ENCODE results near the gene TCIRG1.

TCIRG1 gene

DNA sequence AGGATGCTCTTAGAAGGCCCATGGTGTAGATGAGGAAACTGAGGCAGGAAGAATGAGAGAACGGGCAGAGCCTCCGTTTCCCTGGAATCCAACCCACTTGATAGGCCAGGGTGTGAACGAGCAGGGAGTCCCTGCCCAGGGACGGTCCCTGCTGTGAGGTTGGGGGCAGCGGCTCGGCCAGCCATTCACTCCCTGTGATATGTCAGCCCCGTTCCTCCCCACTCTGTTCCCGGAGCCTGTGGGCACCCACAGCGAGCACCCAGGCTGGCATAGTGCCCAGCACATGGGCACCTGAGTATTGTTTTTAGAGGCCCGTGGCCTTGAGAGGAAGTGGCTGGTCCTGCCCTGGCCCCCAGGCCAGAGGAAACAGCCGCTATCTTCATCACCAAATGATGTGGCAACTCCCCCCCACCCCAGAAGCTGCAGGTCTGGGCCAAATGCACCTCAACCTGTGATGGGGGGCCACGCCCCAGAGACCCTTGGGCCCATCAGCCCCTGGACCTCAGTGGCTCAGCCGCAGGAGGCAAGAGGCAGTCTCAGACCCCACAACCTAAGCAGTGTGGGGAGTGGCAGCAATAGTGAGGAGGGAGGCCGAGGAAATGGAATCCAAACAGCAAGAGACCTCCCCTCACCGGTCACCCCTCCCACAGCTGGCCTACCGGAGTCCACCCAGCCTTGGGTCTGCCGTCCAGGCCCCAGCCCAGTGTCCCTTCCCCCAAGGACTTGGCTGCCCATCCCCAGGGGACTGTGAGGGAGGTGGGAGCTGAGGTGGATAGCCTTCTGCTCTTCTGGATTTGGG is 26.6 kb upstream of the TCIRG1 start:
- Mint-ChIP-seq H3K4me3 (no peak overlapping the region), H3K9me3 (no peaks in the 10 kb centered on the region), H3K27ac (no peak overlapping the region), H3K36me3 (ENCODE audit: low read depth) (no peaks in the 10 kb centered on the region), H3K4me1 (ENCODE audit: low read depth) (peaks cover 16% of the 10 kb centered on the region), H3K27me3 (no peaks in the 10 kb centered on the region)

DNA sequence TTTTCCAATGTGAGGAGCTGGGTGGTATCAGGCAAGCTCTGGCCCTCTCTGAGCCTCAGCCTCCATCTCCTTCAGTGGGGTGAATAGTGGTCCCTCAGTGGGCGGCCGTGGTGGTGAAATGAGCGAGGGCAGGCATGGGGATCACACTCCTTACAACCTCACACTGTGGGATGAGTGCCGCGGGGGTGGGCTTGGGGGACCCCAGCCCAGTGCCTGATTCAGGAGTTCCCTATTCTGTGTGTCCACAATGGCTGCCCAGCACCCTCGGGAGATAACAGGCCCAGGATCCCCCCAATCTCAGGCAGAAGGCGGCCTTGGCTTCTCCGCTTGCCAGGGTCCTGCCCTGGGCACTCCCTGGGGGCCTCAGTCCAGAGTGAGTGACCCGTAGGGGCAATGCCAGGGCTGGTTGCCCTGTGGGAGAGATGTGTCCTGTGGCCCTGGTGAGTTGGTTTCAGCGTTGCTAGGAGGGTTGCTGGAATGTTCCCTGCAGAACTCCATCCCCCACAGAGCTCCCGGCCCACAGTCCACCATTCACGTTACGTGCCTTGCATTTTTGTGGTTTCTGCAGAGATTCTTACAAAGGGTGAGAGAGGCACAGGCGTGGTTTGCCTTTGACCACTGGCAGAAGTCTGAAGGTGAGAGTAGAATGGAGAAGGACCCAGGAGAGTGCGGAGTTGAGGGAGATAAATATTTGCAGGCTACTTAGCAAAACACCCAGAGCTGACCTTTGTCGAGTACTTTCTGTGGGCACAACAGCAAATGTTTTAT is 25.8 kb upstream of the TCIRG1 start:
- H3K27me3 Mint-ChIP-seq, result no peaks in the 10 kb centered on the region
- H3K4me1 Mint-ChIP-seq (ENCODE audit: low read depth), result peaks cover 16% of the 10 kb centered on the region
- no peak overlapping the region for H3K27ac Mint-ChIP-seq
- H3K4me3 Mint-ChIP-seq, result no peak overlapping the region
- H3K9me3 Mint-ChIP-seq, result no peaks in the 10 kb centered on the region
- no peaks in the 10 kb centered on the region for H3K36me3 Mint-ChIP-seq (ENCODE audit: low read depth)

DNA sequence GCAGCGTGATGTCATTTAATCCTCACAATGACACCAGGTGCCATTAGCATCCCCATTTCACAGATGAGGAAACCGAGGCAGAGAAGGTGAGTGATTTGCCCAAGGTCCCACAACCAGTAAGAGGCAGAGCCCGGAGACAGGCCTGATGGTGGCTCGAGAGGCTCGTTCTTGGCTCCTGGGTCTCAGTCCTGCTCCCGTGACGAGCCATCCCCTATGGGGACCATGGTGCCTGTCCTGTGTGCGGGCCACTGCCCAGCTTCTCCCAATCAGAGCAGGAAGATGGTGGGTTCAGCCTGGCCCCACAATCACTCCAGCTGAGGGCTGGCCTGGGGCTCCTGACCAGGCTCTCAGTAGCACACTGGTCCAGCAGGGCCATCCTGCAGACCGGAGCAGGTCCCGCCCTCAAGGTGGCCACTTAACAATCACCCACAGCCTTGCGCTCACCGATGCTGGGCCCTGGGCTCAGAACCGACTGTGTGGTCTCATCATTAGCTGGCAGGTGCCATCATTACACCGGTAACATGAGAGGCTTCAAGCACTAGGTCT is 25.1 kb upstream of the TCIRG1 start:
- Mint-ChIP-seq H3K36me3 (ENCODE audit: low read depth) (no peaks in the 10 kb centered on the region), H3K4me1 (ENCODE audit: low read depth) (peaks cover 15% of the 10 kb centered on the region), H3K27ac (no peak overlapping the region), H3K9me3 (no peaks in the 10 kb centered on the region), H3K27me3 (no peaks in the 10 kb centered on the region), H3K4me3 (no peak overlapping the region)

DNA sequence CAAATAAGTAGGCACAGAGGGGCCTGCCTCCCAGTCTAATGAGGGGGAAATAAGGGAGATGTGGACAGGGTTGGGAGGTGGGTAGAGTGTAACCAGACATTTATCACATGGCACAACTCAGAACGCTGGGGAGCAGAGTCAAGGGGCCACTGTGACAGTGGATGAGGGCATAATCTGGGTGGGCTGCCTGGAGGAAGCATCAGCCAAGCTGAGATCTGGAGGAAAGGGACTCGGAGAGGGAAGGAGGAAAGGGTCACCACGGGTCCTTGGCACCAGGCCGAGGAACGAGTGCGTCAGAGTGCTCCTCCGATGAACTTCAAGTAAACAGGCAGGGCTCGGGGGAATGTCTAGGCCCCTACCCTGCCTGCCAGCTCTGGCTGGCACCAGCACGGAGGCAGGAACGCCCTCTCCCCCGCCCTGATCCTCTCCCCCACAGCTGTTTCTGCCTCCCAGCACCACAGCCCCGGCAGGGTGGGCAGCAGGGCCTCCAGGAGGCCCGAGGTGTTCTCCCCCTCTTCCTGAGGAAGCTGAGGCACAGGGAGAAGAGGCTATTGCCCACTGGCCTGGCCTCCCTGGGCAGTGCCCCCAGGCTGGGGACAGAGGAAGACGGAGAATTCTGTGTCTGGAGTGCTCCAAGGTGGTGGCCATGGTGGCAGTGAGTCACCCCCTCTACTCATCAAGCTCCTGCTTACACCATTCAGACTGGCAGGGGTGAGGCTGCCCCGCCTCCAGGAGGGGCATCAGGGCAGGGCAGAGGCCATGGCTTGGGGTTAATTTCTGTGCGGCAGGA is 24.5 kb upstream of the TCIRG1 start:
- no peaks in the 10 kb centered on the region for H3K27me3 Mint-ChIP-seq
- no peak overlapping the region for H3K27ac Mint-ChIP-seq
- H3K4me1 Mint-ChIP-seq (ENCODE audit: low read depth), result peaks cover 8% of the 10 kb centered on the region
- no peak overlapping the region for H3K4me3 Mint-ChIP-seq
- H3K9me3 Mint-ChIP-seq, result no peaks in the 10 kb centered on the region
- H3K36me3 Mint-ChIP-seq (ENCODE audit: low read depth), result no peaks in the 10 kb centered on the region

DNA sequence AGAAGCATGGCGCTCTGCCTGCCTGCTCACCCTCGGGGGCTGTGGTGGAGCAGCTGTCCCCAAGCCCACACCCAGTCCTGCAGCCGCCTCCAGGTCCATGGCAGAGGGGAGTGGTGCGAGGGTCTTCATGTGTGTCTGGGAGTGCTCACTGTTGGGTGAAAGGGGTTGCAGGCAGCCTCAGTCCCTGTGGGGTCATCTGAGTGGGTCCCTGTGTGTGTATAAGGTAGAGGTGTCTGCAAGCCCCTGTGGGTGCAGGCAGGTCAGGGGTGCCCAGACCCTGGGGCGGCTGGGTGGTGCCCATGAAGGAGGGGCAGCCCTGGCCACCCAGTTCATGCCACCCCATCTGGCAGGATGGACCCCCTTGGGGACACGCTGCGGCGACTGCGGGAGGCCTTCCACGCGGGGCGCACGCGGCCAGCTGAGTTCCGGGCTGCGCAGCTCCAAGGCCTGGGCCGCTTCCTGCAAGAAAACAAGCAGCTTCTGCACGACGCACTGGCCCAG is 23.8 kb upstream of the TCIRG1 start:
- no peak overlapping the region for H3K4me3 Mint-ChIP-seq
- H3K4me1 Mint-ChIP-seq (ENCODE audit: low read depth), result peaks cover 2% of the 10 kb centered on the region
- H3K27me3 Mint-ChIP-seq, result no peaks in the 10 kb centered on the region
- no peaks in the 10 kb centered on the region for H3K9me3 Mint-ChIP-seq
- H3K36me3 Mint-ChIP-seq (ENCODE audit: low read depth), result no peaks in the 10 kb centered on the region
- H3K27ac Mint-ChIP-seq, result no peak overlapping the region

DNA sequence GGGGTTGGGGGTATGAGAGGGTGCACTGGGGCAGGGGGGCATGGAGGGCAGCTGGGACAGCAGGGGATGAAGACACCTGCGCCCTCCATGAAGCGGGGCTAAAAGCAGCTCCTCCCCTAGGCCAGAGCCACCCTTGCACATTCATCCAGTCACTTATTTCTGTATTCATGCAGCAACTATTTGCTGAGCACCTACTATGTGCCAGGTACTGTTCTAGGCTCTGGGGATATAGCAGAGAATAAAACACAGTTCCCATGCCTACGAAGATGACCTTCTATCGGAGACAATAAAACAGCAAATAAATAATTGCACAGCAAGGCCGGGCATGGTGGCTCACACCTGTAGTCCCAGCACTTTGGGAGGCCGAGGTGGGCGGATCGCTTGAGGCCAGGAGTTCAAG is 23.4 kb upstream of the TCIRG1 start:
- H3K27me3 Mint-ChIP-seq, result no peaks in the 10 kb centered on the region

DNA sequence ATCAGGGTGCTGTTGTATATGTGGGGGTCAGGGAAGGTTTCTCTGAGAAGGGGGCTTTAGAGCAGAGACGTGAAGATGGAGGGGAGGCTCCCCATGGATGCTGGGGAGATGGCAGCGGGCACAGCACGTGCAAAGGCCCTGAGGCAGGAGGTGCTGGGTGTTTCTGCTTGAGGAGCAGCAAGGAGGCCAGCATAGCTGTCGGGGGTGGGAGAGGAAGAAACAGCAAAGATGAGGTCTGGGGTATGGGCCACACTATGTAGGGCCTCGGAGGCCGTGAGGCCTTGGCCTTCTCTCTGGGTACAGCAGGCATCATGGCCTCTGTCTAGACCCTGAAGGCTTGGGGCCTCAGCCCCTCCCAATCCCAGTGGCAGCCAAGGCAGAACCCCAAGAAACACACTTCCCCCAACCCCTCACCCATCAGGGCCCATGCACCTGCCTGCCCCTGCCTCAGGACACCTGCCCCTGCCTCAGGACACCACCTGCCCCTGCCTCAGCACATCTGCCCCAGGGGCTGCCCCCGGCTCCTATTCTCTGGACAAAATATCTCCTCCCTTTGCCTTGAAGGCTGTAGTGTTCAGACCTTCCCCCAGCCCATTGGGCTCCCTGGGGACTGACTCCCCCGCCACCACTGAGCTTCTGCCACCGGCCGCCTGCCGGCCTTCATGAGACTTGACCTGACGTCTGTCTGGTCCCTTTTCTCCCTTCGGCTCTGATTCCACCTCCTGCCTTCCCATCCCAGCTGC is 22.5 kb upstream of the TCIRG1 start:
- Mint-ChIP-seq H3K9me3 (no peaks in the 10 kb centered on the region), H3K4me1 (ENCODE audit: low read depth) (no peaks in the 10 kb centered on the region), H3K27me3 (no peaks in the 10 kb centered on the region), H3K4me3 (no peak overlapping the region), H3K36me3 (ENCODE audit: low read depth) (no peaks in the 10 kb centered on the region), H3K27ac (no peak overlapping the region)

More for the DNA sequence above, 23.4 kb upstream of the TCIRG1 start:
- no peaks in the 10 kb centered on the region for H3K4me1 Mint-ChIP-seq (ENCODE audit: low read depth)
- H3K27ac Mint-ChIP-seq, result no peak overlapping the region
- no peaks in the 10 kb centered on the region for H3K36me3 Mint-ChIP-seq (ENCODE audit: low read depth)
- H3K9me3 Mint-ChIP-seq, result no peaks in the 10 kb centered on the region
- no peak overlapping the region for H3K4me3 Mint-ChIP-seq

DNA sequence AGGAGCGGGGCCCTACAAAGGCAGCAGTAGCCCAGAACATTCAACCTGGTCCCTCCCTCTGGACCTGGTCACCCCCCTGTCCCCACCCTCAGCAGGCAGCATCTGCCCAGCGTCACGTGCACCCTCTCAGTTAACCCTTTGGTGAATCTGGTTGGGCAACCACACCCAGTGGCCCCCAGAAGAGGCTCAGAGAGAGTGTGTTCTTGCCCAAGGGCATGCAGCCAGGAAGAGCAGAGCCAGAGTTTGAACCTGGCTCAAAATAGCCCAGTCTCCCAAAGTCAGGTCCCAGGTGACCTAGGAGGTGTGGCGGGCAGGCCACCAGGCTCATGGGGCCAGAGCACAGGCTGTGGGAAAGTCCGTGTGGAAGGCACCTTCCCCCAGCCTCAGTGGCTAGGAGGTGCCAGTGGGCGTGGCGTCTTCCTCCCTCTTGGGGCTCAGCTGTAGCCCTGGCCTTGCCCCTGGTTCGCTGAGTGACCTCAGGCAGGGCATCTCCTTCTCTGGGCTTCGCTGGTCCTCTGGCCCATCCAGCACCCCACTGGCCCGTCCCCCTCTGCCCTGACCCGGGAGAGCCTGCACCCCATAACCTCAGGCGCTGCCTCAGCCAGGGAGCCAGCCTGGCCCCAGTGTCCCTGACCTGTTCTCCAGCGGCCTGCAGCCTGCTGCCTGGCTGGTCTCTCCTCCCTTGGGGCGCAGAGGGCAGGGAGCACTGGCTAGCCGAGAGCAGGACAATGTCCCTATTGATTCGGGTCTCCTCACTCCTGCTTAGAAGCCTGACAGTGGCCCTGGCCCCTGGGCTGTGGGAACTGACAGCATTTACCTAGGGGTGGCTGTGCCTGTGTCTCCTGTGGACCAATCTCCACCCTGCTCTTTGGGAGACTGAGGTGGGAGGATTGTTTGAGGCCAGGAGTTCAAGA is 21.7 kb upstream of the TCIRG1 start:
- Mint-ChIP-seq H3K27me3 (no peaks in the 10 kb centered on the region), H3K9me3 (no peaks in the 10 kb centered on the region), H3K27ac (no peak overlapping the region), H3K4me1 (ENCODE audit: low read depth) (no peaks in the 10 kb centered on the region), H3K36me3 (ENCODE audit: low read depth) (no peaks in the 10 kb centered on the region), H3K4me3 (no peak overlapping the region)

DNA sequence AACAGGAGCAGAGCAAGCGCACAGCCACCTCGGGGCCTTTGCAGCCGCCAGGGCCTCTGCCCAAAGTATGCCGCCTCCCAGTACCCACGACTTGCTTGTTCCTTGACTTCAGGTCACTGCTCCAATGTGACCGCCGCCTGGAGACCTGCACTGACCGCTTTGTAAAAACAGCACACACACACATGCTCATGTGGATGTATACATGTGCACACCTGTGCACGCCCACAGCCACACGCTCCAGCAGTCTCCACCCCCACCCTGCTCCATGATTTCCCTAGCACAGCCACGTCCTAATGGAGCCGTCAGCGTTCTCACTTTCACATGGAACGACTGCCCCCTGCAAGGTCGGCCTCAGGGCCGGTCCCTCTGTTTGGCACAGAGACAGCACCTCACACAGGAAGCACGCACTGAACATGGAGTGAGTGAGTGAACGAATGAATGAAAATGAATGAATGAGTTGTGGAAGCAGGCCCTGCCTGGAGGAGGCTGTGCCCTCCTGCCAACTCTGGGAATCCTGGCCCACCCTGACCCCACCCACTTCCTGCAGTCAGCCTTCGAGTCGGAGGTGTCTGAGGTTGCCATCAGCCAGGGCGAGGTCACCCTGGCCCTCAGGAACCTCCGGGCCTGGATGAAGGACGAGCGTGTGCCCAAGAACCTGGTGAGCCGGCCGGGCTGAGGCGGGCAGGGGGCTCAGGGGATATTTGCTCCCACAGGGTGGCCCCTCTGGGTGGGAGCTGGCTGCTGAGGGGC is 20.7 kb upstream of the TCIRG1 start:
- H3K9me3 Mint-ChIP-seq, result no peaks in the 10 kb centered on the region
- no peaks in the 10 kb centered on the region for H3K27me3 Mint-ChIP-seq
- no peak overlapping the region for H3K27ac Mint-ChIP-seq
- no peak overlapping the region for H3K4me3 Mint-ChIP-seq
- no peaks in the 10 kb centered on the region for H3K36me3 Mint-ChIP-seq (ENCODE audit: low read depth)
- no peaks in the 10 kb centered on the region for H3K4me1 Mint-ChIP-seq (ENCODE audit: low read depth)

DNA sequence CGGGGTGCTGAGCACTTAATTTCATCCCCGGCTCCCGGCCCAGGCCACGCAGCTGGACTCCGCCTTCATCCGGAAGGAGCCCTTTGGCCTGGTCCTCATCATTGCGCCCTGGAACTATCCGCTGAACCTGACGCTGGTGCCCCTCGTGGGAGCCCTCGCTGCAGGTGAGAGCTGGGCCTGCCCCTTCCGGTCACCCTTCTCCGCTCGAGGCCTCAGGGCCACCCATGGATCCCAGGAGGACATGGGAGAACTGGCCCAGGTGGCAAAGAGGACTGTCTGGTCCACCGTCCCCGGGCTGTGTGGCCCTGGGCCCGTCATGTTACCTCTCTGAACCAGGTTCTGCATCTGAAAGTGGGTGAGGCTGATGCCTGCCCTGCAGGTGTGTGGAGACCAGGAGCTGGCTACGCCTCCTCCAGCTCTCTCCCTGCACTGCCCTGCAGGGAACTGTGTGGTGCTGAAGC is 20.1 kb upstream of the TCIRG1 start:
- Mint-ChIP-seq H3K27ac (no peak overlapping the region), H3K36me3 (ENCODE audit: low read depth) (no peaks in the 10 kb centered on the region), H3K4me3 (no peak overlapping the region), H3K27me3 (no peaks in the 10 kb centered on the region), H3K4me1 (ENCODE audit: low read depth) (no peaks in the 10 kb centered on the region), H3K9me3 (no peaks in the 10 kb centered on the region)

DNA sequence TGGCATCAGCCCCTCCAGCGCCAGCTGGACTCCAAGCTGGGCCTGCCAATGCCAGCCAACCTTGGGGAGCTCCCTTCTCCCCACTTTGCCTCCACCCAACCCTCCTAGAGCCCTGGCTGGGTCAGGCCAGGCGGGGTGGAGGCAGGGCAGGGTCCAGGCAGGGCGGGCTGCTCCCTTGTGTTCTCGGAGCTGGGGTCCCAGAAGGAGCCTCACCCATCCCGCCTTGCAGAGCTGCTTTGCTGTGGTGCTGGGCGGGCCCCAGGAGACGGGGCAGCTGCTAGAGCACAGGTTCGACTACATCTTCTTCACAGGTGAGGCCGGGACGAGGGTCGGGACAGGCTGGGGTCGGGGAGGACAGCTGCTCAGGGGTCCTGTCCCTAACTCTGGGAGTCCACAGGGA is 19.3 kb upstream of the TCIRG1 start:
- Mint-ChIP-seq H3K36me3 (ENCODE audit: low read depth) (no peaks in the 10 kb centered on the region), H3K4me3 (no peak overlapping the region), H3K27me3 (no peaks in the 10 kb centered on the region), H3K27ac (no peak overlapping the region), H3K4me1 (ENCODE audit: low read depth) (no peaks in the 10 kb centered on the region), H3K9me3 (peaks cover 2% of the 10 kb centered on the region)

DNA sequence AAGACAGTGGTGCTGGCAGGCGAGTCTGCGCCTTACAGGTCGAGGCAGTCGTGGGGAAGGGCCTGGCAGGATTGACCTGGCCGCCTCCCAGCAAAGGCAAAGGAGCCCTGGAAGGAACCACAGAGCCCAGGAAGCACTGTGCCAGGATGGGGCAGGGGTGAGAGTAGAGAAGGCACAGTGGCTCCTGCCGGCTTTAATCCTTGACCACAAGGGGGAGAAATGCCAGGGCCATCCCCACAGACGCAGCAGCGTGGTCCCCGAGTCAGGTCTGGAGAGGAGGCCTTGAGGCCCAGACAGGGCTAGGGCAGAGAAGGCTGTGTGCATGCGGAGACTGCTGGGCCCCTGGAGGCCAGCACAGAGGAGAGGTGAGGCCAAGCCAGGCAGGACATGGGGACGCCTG is 18.2 kb upstream of the TCIRG1 start:
- H3K9me3 Mint-ChIP-seq, result peaks cover 4% of the 10 kb centered on the region
- H3K4me3 Mint-ChIP-seq, result no peak overlapping the region
- H3K27me3 Mint-ChIP-seq, result no peaks in the 10 kb centered on the region
- no peak overlapping the region for H3K27ac Mint-ChIP-seq
- peaks cover 6% of the 10 kb centered on the region for H3K36me3 Mint-ChIP-seq (ENCODE audit: low read depth)
- H3K4me1 Mint-ChIP-seq (ENCODE audit: low read depth), result no peaks in the 10 kb centered on the region
